ENCODE results near the gene SMIM28.

SMIM28 gene

GRCh38 chr6:138387577-138388368 is 10.1 kb downstream of the SMIM28 start:
- no peak overlapping the region for H3K4me3 ChIP-seq (ENCODE audit: low read length)
- no peak for TF ChIP-seq ZNF274 (IDR thresholded peaks at IDR 0.05; ENCODE audit: low read depth, low read length)

GRCh38 chr6:138389551-138389950 is 11.8 kb downstream of the SMIM28 start:
- TF ChIP-seq ZNF274 (IDR thresholded peaks at IDR 0.05; ENCODE audit: low read depth, low read length), result no peak
- H3K4me3 ChIP-seq (ENCODE audit: low read length), result no peak overlapping the region

- no peak for TF ChIP-seq ZNF274 (IDR thresholded peaks at IDR 0.05; ENCODE audit: low read depth, low read length)
- H3K4me3 ChIP-seq (ENCODE audit: low read length), result no peak overlapping the region
Observed at GRCh38 chr6:138393871-138394783, 16.4 kb downstream of the SMIM28 start.

- H3K4me3 ChIP-seq (ENCODE audit: low read length), result no peak overlapping the region
- TF ChIP-seq ZNF274 (IDR thresholded peaks at IDR 0.05; ENCODE audit: low read depth, low read length), result no peak
Observed at GRCh38 chr6:138396709-138397108, 19.0 kb downstream of the SMIM28 start.

- TF ChIP-seq ZNF274 (IDR thresholded peaks at IDR 0.05; ENCODE audit: low read depth, low read length), result no peak
- H3K4me3 ChIP-seq (ENCODE audit: low read length), result no peak overlapping the region
Observed at GRCh38 chr6:138397128-138398122, 19.7 kb downstream of the SMIM28 start.

GRCh38 chr6:138400326-138400725 is 22.6 kb downstream of the SMIM28 start:
- no peak overlapping the region for H3K4me3 ChIP-seq (ENCODE audit: low read length)
- TF ChIP-seq ZNF274 (IDR thresholded peaks at IDR 0.05; ENCODE audit: low read depth, low read length), result no peak

GRCh38 chr6:138401960-138402837 is 24.5 kb downstream of the SMIM28 start:
- TF ChIP-seq ZNF274 (IDR thresholded peaks at IDR 0.05; ENCODE audit: low read depth, low read length), result no peak
- no peak overlapping the region for H3K4me3 ChIP-seq (ENCODE audit: low read length)

- no peak for TF ChIP-seq ZNF274 (IDR thresholded peaks at IDR 0.05; ENCODE audit: low read depth, low read length)
- H3K4me3 ChIP-seq (ENCODE audit: low read length), result no peak overlapping the region; the same call in 1 of the 2 replicates
Observed at GRCh38 chr6:138402838-138403187, 25.1 kb downstream of the SMIM28 start.

- TF ChIP-seq ZNF274 (IDR thresholded peaks at IDR 0.05; ENCODE audit: low read depth, low read length), result no peak
- peak overlapping the region; percentile 77 for H3K4me3 ChIP-seq (ENCODE audit: low read length)
Observed at GRCh38 chr6:138403324-138403800, 25.7 kb downstream of the SMIM28 start.

GRCh38 chr6:138403801-138404665 is 26.3 kb downstream of the SMIM28 start, which contains the start of gene HEBP2:
Gene HEBP2 (plus strand): TSS chr6:138404223. CDS start chr6:138404496, 273 bp downstream.
- H3K4me3 ChIP-seq (ENCODE audit: low read length), result peak within 1 kb of the TSS; percentile 77
- no peak for TF ChIP-seq ZNF274 (IDR thresholded peaks at IDR 0.05; ENCODE audit: low read depth, low read length)

GRCh38 chr6:138404666-138405337 is 27.1 kb downstream of the SMIM28 start:
- H3K4me3 ChIP-seq (ENCODE audit: low read length), result peak overlapping the region; percentile 54
- no peak for TF ChIP-seq ZNF274 (IDR thresholded peaks at IDR 0.05; ENCODE audit: low read depth, low read length)
